Measurements from ENCODE around the gene KRT6C.

The KRT6C gene

GRCh38 chr12:52473768-52474167, at the start of gene KRT6C:
KRT6C (minus strand) TSS chr12:52473805; CDS start chr12:52473737, 68 bp downstream.
- H3K36me3 Mint-ChIP-seq: no peaks in the 10 kb centered on the region
- no peaks in the 10 kb centered on the region for H3K4me1 Mint-ChIP-seq
- peaks cover 6% of the 10 kb centered on the region for H3K9me3 Mint-ChIP-seq
- DNase-seq (ENCODE audit: low spot score in 2 of 2) (no peak), ATAC-seq (ENCODE audit: low read depth) (no peak)
- no peak within 1 kb of the TSS for H3K27ac Mint-ChIP-seq
- H3K27me3 Mint-ChIP-seq: peaks cover 6% of the 10 kb centered on the region
- no peak within 1 kb of the TSS for H3K4me3 Mint-ChIP-seq

GRCh38 chr12:52522346-52523011, 48.9 kb upstream of the KRT6C start:
- Mint-ChIP-seq H3K4me3 (no peak overlapping the region), H3K27me3 (peaks cover 2% of the 10 kb centered on the region), H3K4me1 (no peaks in the 10 kb centered on the region), H3K27ac (no peak overlapping the region), H3K36me3 (no peaks in the 10 kb centered on the region), H3K9me3 (no peaks in the 10 kb centered on the region)
- ATAC-seq (ENCODE audit: low read depth) (no peak), DNase-seq (ENCODE audit: low spot score in 2 of 2) (no peak)

GRCh38 chr12:52521568-52522266, 48.1 kb upstream of the KRT6C start:
- H3K4me3 Mint-ChIP-seq: no peak overlapping the region
- H3K36me3 Mint-ChIP-seq: no peaks in the 10 kb centered on the region
- H3K9me3 Mint-ChIP-seq: no peaks in the 10 kb centered on the region
- no peak for DNase-seq (ENCODE audit: low spot score in 2 of 2)
- peaks cover 2% of the 10 kb centered on the region for H3K27me3 Mint-ChIP-seq
- no peak overlapping the region for H3K27ac Mint-ChIP-seq
- no peaks in the 10 kb centered on the region for H3K4me1 Mint-ChIP-seq
- ATAC-seq (ENCODE audit: low read depth): no peak

GRCh38 chr12:52521175-52521567, 47.6 kb upstream of the KRT6C start:
- Mint-ChIP-seq H3K9me3 (no peaks in the 10 kb centered on the region), H3K4me3 (no peak overlapping the region), H3K27ac (no peak overlapping the region), H3K27me3 (peaks cover 2% of the 10 kb centered on the region), H3K36me3 (no peaks in the 10 kb centered on the region), H3K4me1 (no peaks in the 10 kb centered on the region)
- no peak for ATAC-seq (ENCODE audit: low read depth)
- DNase-seq (ENCODE audit: low spot score in 2 of 2): no peak

GRCh38 chr12:52519826-52520662, 46.4 kb upstream of the KRT6C start, which contains the start of gene KRT5:
KRT5 (minus strand) TSS chr12:52520394; CDS start chr12:52520296, 98 bp downstream.
- Mint-ChIP-seq H3K36me3 (no peaks in the 10 kb centered on the region), H3K27me3 (peaks cover 2% of the 10 kb centered on the region), H3K9me3 (no peaks in the 10 kb centered on the region), H3K4me3 (no peak within 1 kb of the TSS), H3K4me1 (no peaks in the 10 kb centered on the region), H3K27ac (no peak within 1 kb of the TSS)
- ATAC-seq (ENCODE audit: low read depth) (no peak), DNase-seq (ENCODE audit: low spot score in 2 of 2) (no peak)

- no peaks in the 10 kb centered on the region for H3K9me3 Mint-ChIP-seq
- no peak for DNase-seq (ENCODE audit: low spot score in 2 of 2)
- no peak overlapping the region for H3K27ac Mint-ChIP-seq
- peaks cover 2% of the 10 kb centered on the region for H3K27me3 Mint-ChIP-seq
- no peaks in the 10 kb centered on the region for H3K36me3 Mint-ChIP-seq
- no peak for ATAC-seq (ENCODE audit: low read depth)
- no peak overlapping the region for H3K4me3 Mint-ChIP-seq
- H3K4me1 Mint-ChIP-seq: no peaks in the 10 kb centered on the region
These were observed 45.7 kb upstream of the KRT6C start for GRCh38 chr12:52519387-52519703.

- H3K9me3 Mint-ChIP-seq: no peaks in the 10 kb centered on the region
These were observed 45.2 kb upstream of the KRT6C start for GRCh38 chr12:52518574-52519386.

GRCh38 chr12:52517888-52518287, 44.3 kb upstream of the KRT6C start:
- Mint-ChIP-seq H3K9me3 (no peaks in the 10 kb centered on the region), H3K4me1 (no peaks in the 10 kb centered on the region), H3K4me3 (no peak overlapping the region), H3K27me3 (peaks cover 2% of the 10 kb centered on the region), H3K27ac (no peak overlapping the region), H3K36me3 (no peaks in the 10 kb centered on the region)
- DNase-seq (ENCODE audit: low spot score in 2 of 2) (no peak), ATAC-seq (ENCODE audit: low read depth) (no peak)

More at GRCh38 chr12:52518574-52519386, 45.2 kb upstream of the KRT6C start:
- Mint-ChIP-seq H3K27ac (no peak overlapping the region), H3K36me3 (no peaks in the 10 kb centered on the region), H3K27me3 (peaks cover 2% of the 10 kb centered on the region), H3K4me1 (no peaks in the 10 kb centered on the region), H3K4me3 (no peak overlapping the region)
- DNase-seq (ENCODE audit: low spot score in 2 of 2) (no peak), ATAC-seq (ENCODE audit: low read depth) (no peak)

GRCh38 chr12:52517005-52517835, 43.6 kb upstream of the KRT6C start:
- Mint-ChIP-seq H3K27me3 (peaks cover 2% of the 10 kb centered on the region), H3K9me3 (no peaks in the 10 kb centered on the region), H3K36me3 (no peaks in the 10 kb centered on the region), H3K27ac (no peak overlapping the region), H3K4me1 (no peaks in the 10 kb centered on the region), H3K4me3 (no peak overlapping the region)
- ATAC-seq (ENCODE audit: low read depth): no peak
- DNase-seq (ENCODE audit: low spot score in 2 of 2): no peak

- peaks cover 3% of the 10 kb centered on the region for H3K27me3 Mint-ChIP-seq
- H3K27ac Mint-ChIP-seq: no peak overlapping the region
- no peak for ATAC-seq (ENCODE audit: low read depth)
- no peak overlapping the region for H3K4me3 Mint-ChIP-seq
- H3K4me1 Mint-ChIP-seq: no peaks in the 10 kb centered on the region
- DNase-seq (ENCODE audit: low spot score in 2 of 2): no peak
- H3K36me3 Mint-ChIP-seq: no peaks in the 10 kb centered on the region
- peaks cover 4% of the 10 kb centered on the region for H3K9me3 Mint-ChIP-seq
These were observed 42.6 kb upstream of the KRT6C start for GRCh38 chr12:52515927-52516831.

- Mint-ChIP-seq H3K27ac (no peak overlapping the region), H3K4me1 (no peaks in the 10 kb centered on the region)
- no peak for ATAC-seq (ENCODE audit: low read depth)
These were observed 41.7 kb upstream of the KRT6C start for GRCh38 chr12:52515319-52515646.

GRCh38 chr12:52514471-52515318, 41.1 kb upstream of the KRT6C start:
- DNase-seq (ENCODE audit: low spot score in 2 of 2) (no peak), ATAC-seq (ENCODE audit: low read depth) (no peak)
- Mint-ChIP-seq H3K36me3 (no peaks in the 10 kb centered on the region), H3K27me3 (peaks cover 7% of the 10 kb centered on the region), H3K9me3 (peaks cover 6% of the 10 kb centered on the region), H3K4me1 (no peaks in the 10 kb centered on the region), H3K27ac (no peak overlapping the region), H3K4me3 (no peak overlapping the region)

More at GRCh38 chr12:52515319-52515646, 41.7 kb upstream of the KRT6C start:
- DNase-seq (ENCODE audit: low spot score in 2 of 2): no peak
- Mint-ChIP-seq H3K4me3 (no peak overlapping the region), H3K9me3 (peaks cover 6% of the 10 kb centered on the region), H3K36me3 (no peaks in the 10 kb centered on the region), H3K27me3 (peaks cover 4% of the 10 kb centered on the region)

Data from memory B cell (primary cell).